GM12878 (cell line): Measurements from ENCODE around the gene TRAPPC3L. TPM values are rescaled to one million over a fixed set of nuclear protein-coding genes. Genes with fewer than 3 reads are reported as not detected.

Source experiments
- ATAC-seq: fragments of 200-7000 bp; cut with Tn5 transposase; 3 replicates; pipeline ENCODE4 v1.9.1; 2020; ENCODE audit warnings: mild to moderate bottlenecking, moderate library complexity
- BruUV-seq: library from RNA; stranded (reverse); fragments of 400-500 nt; replicated peaks from 2 replicates; lab custom pipeline; 2021; lab: Mats Ljungman, UMichigan
- CTCF ChIA-PET: fragments of 300-600 bp; sonication (Branson Sonifier 250); formaldehyde crosslinking; extraction: SDS; loops from one replicate; lab custom pipeline; 2021; ENCODE audit warnings: inconsistent platforms; lab: Yijun Ruan, JAX
- POLR2A ChIA-PET: fragments of 350-600 bp; formaldehyde crosslinking; extraction: SDS; loops from one replicate; lab custom pipeline; 2021; ENCODE audit warnings: inconsistent platforms; lab: Charles Lee
- RAD21 ChIA-PET: fragments of 300-600 bp; sonication (Branson Sonifier 250); formaldehyde crosslinking; loops from one replicate; lab custom pipeline; 2023; ENCODE audit warnings: antibody characterized with exemption; ENCODE audit not compliant: unreplicated experiment; lab: Charles Lee
- SMC1A ChIA-PET: fragments of 300-600 bp; sonication (Branson Sonifier 250); formaldehyde crosslinking; loops from one replicate; lab custom pipeline; 2023; ENCODE audit not compliant: unreplicated experiment, uncharacterized antibody; lab: Charles Lee
- DNase-seq: peaks from one replicate; pipeline ENCODE4 v3.0.0-alpha.2; 2011; ENCODE audit warnings: low read depth, low spot score
- FAIRE-seq: peaks from 3 replicates; lab custom pipeline; 2011; peaks lifted over from hg19 to GRCh38; lab: Jason Lieb, UNC
- H2AFZ ChIP-seq: 2 replicates; pipeline ENCODE4 v1.6.0; 2011; ENCODE audit warnings: low read depth, low read length, control low read depth; ENCODE audit not compliant: control insufficient read depth
- H3K27ac ChIP-seq: 2 replicates; pipeline ENCODE4 v1.5.1; 2011; ENCODE audit warnings: control low read depth; ENCODE audit not compliant: control insufficient read depth, insufficient read depth
- H3K27me3 ChIP-seq, 2 experiments: replicated peaks in 1 of 2; 2 replicates each; pipeline versions ENCODE4 v1.6.0 to v1.6.1; 2011; ENCODE audit warnings: low read length in 1 of 2; ENCODE audit not compliant: control insufficient read depth in 2 of 2, insufficient read depth in 2 of 2
- H3K36me3 ChIP-seq, 2 experiments: 2 replicates each; pipeline ENCODE4 v1.5.1; 2011; ENCODE audit warnings: low read length in 1 of 2; ENCODE audit not compliant: control insufficient read depth in 2 of 2, insufficient read depth in 2 of 2
- H3K4me1 ChIP-seq: 2 replicates; pipeline ENCODE4 v1.6.1; 2011; ENCODE audit warnings: mild to moderate bottlenecking, low read length, moderate library complexity, mixed read lengths; ENCODE audit not compliant: control insufficient read depth, insufficient read depth
- H3K4me2 ChIP-seq: 2 replicates; pipeline ENCODE4 v1.6.0; 2011; ENCODE audit warnings: control low read depth; ENCODE audit not compliant: control insufficient read depth, insufficient read depth
- H3K4me3 ChIP-seq: fragments of 200-600 bp; sonication (generic); 2 replicates; pipeline ENCODE4 v1.5.1; 2016
- H3K79me2 ChIP-seq: 2 replicates; pipeline ENCODE4 v1.6.0; 2011; ENCODE audit warnings: low read length; ENCODE audit not compliant: control insufficient read depth, insufficient read depth
- H3K9ac ChIP-seq: 2 replicates; pipeline ENCODE4 v1.8.0; 2011; ENCODE audit warnings: low read length, control low read depth, mixed read lengths; ENCODE audit not compliant: control insufficient read depth, insufficient read depth
- H3K9me3 ChIP-seq: replicated peaks from 3 replicates; pipeline ENCODE4 v1.5.1; 2011; ENCODE audit warnings: mild to moderate bottlenecking, low read length; ENCODE audit not compliant: control insufficient read depth, insufficient read depth
- H4K20me1 ChIP-seq: 2 replicates; pipeline ENCODE4 v1.6.0; 2011; ENCODE audit not compliant: control insufficient read depth, insufficient read depth
- CBFB ChIP-seq: IDR thresholded peaks from 2 replicates; pipeline ENCODE4 v1.6.1; 2016; ENCODE audit warnings: antibody characterized with exemption, low read depth
- E2F8 ChIP-seq: fragments of 450-650 bp; IDR thresholded peaks from 2 replicates; pipeline ENCODE4 v1.6.1; 2018; ENCODE audit warnings: mild to moderate bottlenecking, low read depth, moderate library complexity; ENCODE audit not compliant: partially characterized antibody
- MYC ChIP-seq: IDR thresholded peaks from 2 replicates; pipeline ENCODE4 v1.6.1; 2011; ENCODE audit warnings: mild to moderate bottlenecking, low read length, moderate library complexity, inconsistent platforms; ENCODE audit not compliant: insufficient read depth, insufficient replicate concordance, insufficient read length, severe bottlenecking
- SMAD1 ChIP-seq: fragments of 450-650 bp; IDR thresholded peaks from 2 replicates; pipeline ENCODE4 v1.6.1; 2018; ENCODE audit warnings: mild to moderate bottlenecking, low read depth; ENCODE audit not compliant: partially characterized antibody
- SMAD5 ChIP-seq: IDR thresholded peaks from 2 replicates; pipeline ENCODE4 v1.6.1; 2016; ENCODE audit warnings: antibody characterized with exemption, low read depth
- SMARCA5 ChIP-seq: fragments of 450-650 bp; IDR thresholded peaks from 2 replicates; pipeline ENCODE4 v1.6.1; 2017; ENCODE audit warnings: mild to moderate bottlenecking
- SUPT20H ChIP-seq: IDR thresholded peaks from 2 replicates; pipeline ENCODE4 v1.6.1; 2011; ENCODE audit warnings: low read depth, mild to moderate bottlenecking, low read length, moderate library complexity, borderline replicate concordance; ENCODE audit not compliant: control insufficient read depth
- WRNIP1 ChIP-seq: IDR thresholded peaks from 2 replicates; pipeline ENCODE4 v1.6.1; 2011; ENCODE audit warnings: low read depth, low read length, improper control_type of control experiment, borderline replicate concordance
- ZNF24 ChIP-seq: fragments of 450-650 bp; IDR thresholded peaks from 2 replicates; pipeline ENCODE4 v1.6.1; 2017; ENCODE audit warnings: antibody characterized with exemption, mild to moderate bottlenecking
- in situ Hi-C: fragments of 300-500 bp; cut with MboI; formaldehyde crosslinking; loops from 9 replicates; pipeline ENCODE4 v1.14.3; 2018; ENCODE audit warnings: mixed read lengths
- intact Hi-C: fragments of 100-400 bp; cut with micrococcal nuclease; formaldehyde crosslinking; loops from one replicate; pipeline ENCODE4 v1.14.2; 2022; ENCODE audit not compliant: unreplicated experiment
- polyA plus RNA-seq, 11 experiments: library from polyadenylated mRNA; depleted of rRNA in 4 of 11; unstranded in 6 of 11; stranded (reverse) in 5 of 11; fragments of >200 nt; fragmentation: Nextera tagmentation in 4 of 11; fragmentation: Illumina TruSeq in 1 of 11; extraction: Ambion mirVana in 4 of 11; extraction: Trizol in 1 of 11; gene quantifications; 1 replicate in 1 of 11; 2 replicates in 10 of 11; pipeline versions ENCODE4 v1.2.1 to v1.2.3, GENCODE V29; 2011 to 2016; ENCODE audit warnings: inconsistent platforms in 2 of 11, missing spikeins in 2 of 11, low read depth in 1 of 11
- total RNA-seq, 4 experiments: library from RNA; depleted of rRNA in 3 of 4; stranded (reverse); fragments of >200 nt in 3 of 4; fragmentation: Illumina TruSeq in 1 of 4; extraction: Trizol in 1 of 4; gene quantifications; 2 replicates each; pipeline versions ENCODE4 v1.2.1 to v1.2.3, GENCODE V29; 2013 to 2021

The TRAPPC3L gene
- total and polyA plus RNA-seq, 10 of the 15 experiments (the other 5 are each of a cell fraction or from before 2014, with no cell fraction given) = not detected

- TF ChIP-seq CBFB = no peak
- TF ChIP-seq SUPT20H = no peak
- TF ChIP-seq ZNF24 = no peak
- no peak for TF ChIP-seq E2F8
- no peak for TF ChIP-seq WRNIP1
- TF ChIP-seq, all 136 proteins: peak for 0
Measured at GRCh38 chr6:116452531-116452930, 93.0 kb downstream of the TRAPPC3L start (continued).

- Histone ChIP-seq H3K36me3 (no peaks in the 10 kb centered on the region), H4K20me1 (no peaks in the 10 kb centered on the region), H3K9ac (no peak overlapping the region), H3K79me2 (no peaks in the 10 kb centered on the region), H3K4me1 (peaks cover 10% of the 10 kb centered on the region), H2AFZ (no peak overlapping the region), H3K4me2 (no peak overlapping the region), H3K9me3 (no peaks in the 10 kb centered on the region), H3K27me3 (no peaks in the 10 kb centered on the region), H3K4me3 (no peak overlapping the region), H3K27ac (no peak overlapping the region)
- no TSS peak for BruUV-seq
- SMC1A ChIA-PET = interaction anchor here (0.7 to 2.1 kb wide), 3 partner anchors 19 to 165 kb away, joined by 3 to 9 read pairs (median 4); no protein-coding TSS in a partner anchor
- no peak for TF ChIP-seq SMARCA5
- TF ChIP-seq SMAD1 = no peak
- TF ChIP-seq MYC = no peak
- TF ChIP-seq SMAD5 = no peak
- no peak for TF ChIP-seq E2F8
- RAD21 ChIA-PET = interaction anchor here (0.8 to 1.7 kb wide), 4 partner anchors 10 to 234 kb away, joined by 3 to 4 read pairs (median 4); no protein-coding TSS in a partner anchor
- FAIRE-seq (no peak), DNase-seq (no peak), ATAC-seq (no peak)
- in situ Hi-C loops (no loop called here), intact Hi-C loops (no loop called here)
- CTCF ChIA-PET = interaction anchor here (1.0 to 4.3 kb wide), 4 partner anchors 20 to 163 kb away, joined by 4 to 25 read pairs (median 4); no protein-coding TSS in a partner anchor
- POLR2A ChIA-PET = no interaction called here
Measured at GRCh38 chr6:116451916-116452315, 93.6 kb downstream of the TRAPPC3L start.
